GM10248 (cell line): ENCODE data around the gene ARF3.
A peak's percentile ranks its signal among the peaks of the same experiment; 100 is the strongest.

Source experiments
- CTCF ChIA-PET: fragments of 300-600 bp; sonication (Branson Sonifier 250); formaldehyde crosslinking; extraction: SDS; loops from one replicate; lab custom pipeline; 2021; ENCODE audit warnings: antibody characterized with exemption; lab: Yijun Ruan, JAX
- POLR2A ChIA-PET: fragments of 350-650 bp; sonication (Branson Sonifier 250); formaldehyde crosslinking; extraction: SDS; loops from one replicate; lab custom pipeline; 2020; ENCODE audit warnings: antibody characterized with exemption; lab: Yijun Ruan, JAX
- DNase-seq: peaks from one replicate; pipeline ENCODE4 v3.0.0; 2012; ENCODE audit errors: extremely low spot score
- TF ChIP-seq, protein P1 (sequence below): IDR thresholded peaks from 2 replicates; pipeline ENCODE4 v1.5.1; 2012; ENCODE audit warnings: mild to moderate bottlenecking, low read depth; ENCODE audit errors: extremely low read depth, missing control alignments, control extremely low read depth

The ARF3 gene

DNA sequence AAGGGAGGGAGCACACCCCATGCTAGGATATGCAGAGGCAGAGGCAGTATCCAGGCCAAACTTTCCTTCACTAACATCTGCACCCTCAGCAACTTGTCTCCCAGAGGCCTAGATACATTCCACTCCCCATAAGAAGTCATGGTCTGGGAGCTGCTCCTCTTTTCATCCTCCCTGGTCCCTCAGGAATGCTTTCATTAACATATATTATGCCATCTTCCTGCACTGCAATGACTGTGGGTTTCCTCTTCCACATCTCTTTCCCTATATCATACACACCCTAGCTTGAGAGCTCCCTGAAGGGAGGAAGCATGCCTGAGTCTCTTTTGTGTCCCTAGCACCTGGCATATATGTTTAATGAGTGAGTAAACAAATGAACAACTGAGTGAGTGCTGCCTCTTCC, 33.3 kb upstream of the ARF3 start:
- ChIA-PET CTCF (interaction anchor here (0.6 to 17.5 kb wide), 8 partner anchors 9 to 138 kb away, joined by 3 to 417 read pairs (median 3); partner anchors contain the start of genes DDX23, PRKAG1 and WNT1), POLR2A (no interaction called here)
- no peak for DNase-seq
- TF ChIP-seq, protein P1, sequence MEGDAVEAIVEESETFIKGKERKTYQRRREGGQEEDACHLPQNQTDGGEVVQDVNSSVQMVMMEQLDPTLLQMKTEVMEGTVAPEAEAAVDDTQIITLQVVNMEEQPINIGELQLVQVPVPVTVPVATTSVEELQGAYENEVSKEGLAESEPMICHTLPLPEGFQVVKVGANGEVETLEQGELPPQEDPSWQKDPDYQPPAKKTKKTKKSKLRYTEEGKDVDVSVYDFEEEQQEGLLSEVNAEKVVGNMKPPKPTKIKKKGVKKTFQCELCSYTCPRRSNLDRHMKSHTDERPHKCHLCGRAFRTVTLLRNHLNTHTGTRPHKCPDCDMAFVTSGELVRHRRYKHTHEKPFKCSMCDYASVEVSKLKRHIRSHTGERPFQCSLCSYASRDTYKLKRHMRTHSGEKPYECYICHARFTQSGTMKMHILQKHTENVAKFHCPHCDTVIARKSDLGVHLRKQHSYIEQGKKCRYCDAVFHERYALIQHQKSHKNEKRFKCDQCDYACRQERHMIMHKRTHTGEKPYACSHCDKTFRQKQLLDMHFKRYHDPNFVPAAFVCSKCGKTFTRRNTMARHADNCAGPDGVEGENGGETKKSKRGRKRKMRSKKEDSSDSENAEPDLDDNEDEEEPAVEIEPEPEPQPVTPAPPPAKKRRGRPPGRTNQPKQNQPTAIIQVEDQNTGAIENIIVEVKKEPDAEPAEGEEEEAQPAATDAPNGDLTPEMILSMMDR: no peak

- TF ChIP-seq, protein P1: peak; percentile 85
- ChIA-PET POLR2A (interaction anchor here (0.6 to 0.8 kb wide), 2 partner anchors 18 to 106 kb away, joined by 3 to 5 read pairs; no protein-coding TSS in a partner anchor), CTCF (interaction anchor here (0.6 to 16.4 kb wide), 58 partner anchors 10 to 301 kb away, joined by 3 to 417 read pairs (median 6); partner anchors contain the start of genes ARF3, DDN, DDX23 and FKBP11)
- peak; percentile 80 for DNase-seq
These were observed 30.9 kb upstream of the ARF3 start for GRCh38 chr12:48988030-48988649.

DNA sequence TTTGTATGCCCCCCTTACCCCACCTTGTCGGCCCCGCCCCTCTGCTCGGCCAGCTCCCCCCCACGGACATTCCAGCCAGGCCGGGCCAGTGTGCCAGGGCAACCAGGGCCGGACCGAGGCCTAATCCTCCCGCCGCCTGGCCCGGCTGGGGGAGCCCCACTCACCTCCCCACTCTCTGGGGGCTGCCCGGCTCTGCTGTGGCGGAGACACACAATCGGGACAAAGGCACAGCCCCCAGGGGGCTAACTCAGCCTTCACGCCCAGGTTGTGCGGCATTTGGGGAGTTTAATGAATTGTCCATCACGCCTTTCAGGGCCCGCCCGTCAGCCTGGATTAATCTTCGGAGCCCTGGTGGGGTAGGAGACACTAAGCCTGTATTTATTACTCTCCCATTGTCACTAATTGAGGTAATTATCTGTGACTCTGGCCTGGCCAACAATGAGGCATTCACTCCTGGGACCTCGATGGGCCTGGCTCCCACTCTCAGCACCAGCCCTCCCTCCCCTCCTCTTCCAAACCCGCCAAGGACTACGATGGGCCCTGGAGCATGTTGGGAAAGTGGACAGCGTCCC, 29.5 kb upstream of the ARF3 start:
- TF ChIP-seq, protein P1: no peak
- no peak for DNase-seq
- POLR2A ChIA-PET: no interaction called here
- CTCF ChIA-PET: interaction anchor here (1.0 to 16.4 kb wide), 12 partner anchors 9 to 134 kb away, joined by 3 to 417 read pairs (median 20); partner anchors contain the start of genes ARF3, DDN, DDX23 and FKBP11

- TF ChIP-seq, protein P1: no peak
- ChIA-PET CTCF (interaction anchor here (0.6 to 16.4 kb wide), 7 partner anchors 8 to 133 kb away, joined by 3 to 417 read pairs (median 31); partner anchors contain the start of genes DDN, FKBP11, WNT1 and WNT10B), POLR2A (no interaction called here)
- no peak for DNase-seq
These were observed 28.6 kb upstream of the ARF3 start for GRCh38 chr12:48985901-48986300.

DNA sequence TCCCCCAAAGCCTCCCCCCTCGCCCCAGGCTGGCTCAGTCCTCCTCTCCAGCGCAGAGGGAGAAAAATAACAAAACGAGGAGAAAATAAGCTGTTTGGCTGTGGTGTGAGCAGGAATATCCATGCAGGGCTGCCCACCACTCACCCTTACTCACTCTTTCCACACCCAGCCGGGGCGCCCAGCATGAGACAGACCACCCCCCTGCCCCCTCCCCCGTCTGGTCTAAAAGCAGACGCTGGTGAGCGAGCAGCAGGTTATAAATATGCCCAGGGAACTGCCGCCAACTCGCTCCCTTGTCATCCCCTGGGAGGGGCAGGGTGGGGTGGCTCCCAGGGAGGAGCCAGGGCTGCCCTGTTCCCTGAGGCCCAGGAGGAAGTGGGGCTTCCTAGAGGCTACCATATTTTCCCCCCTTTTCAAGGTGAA, 28.2 kb upstream of the ARF3 start:
- CTCF ChIA-PET: interaction anchor here (0.6 to 16.4 kb wide), 9 partner anchors 7 to 132 kb away, joined by 3 to 417 read pairs (median 11); partner anchors contain the start of genes DDN, FKBP11, WNT1 and WNT10B
- DNase-seq: no peak
- POLR2A ChIA-PET: no interaction called here
- TF ChIP-seq, protein P1: no peak

GRCh38 chr12:48982397-48983080, 25.3 kb upstream of the ARF3 start:
- ChIA-PET CTCF (interaction anchor here (1.2 to 16.4 kb wide), 10 partner anchors 15 to 130 kb away, joined by 3 to 417 read pairs (median 12); partner anchors contain the start of genes ARF3, DDN, FKBP11 and WNT10B), POLR2A (interaction anchor here (0.6 kb wide), 1 partner anchor 107 kb away, joined by 7 read pairs; no protein-coding TSS in a partner anchor)
- DNase-seq: no peak
- TF ChIP-seq, protein P1: no peak
